GM12874 (cell line): ENCODE results near the gene GPANK1.

Source experiments
- TF ChIP-seq, protein P1 (sequence below): IDR thresholded peaks from 2 replicates; pipeline ENCODE4 v1.5.1; 2011; ENCODE audit warnings: low read depth, mild to moderate bottlenecking, control low read depth, low read length, moderate library complexity; ENCODE audit not compliant: insufficient read depth

The GPANK1 gene

DNA sequence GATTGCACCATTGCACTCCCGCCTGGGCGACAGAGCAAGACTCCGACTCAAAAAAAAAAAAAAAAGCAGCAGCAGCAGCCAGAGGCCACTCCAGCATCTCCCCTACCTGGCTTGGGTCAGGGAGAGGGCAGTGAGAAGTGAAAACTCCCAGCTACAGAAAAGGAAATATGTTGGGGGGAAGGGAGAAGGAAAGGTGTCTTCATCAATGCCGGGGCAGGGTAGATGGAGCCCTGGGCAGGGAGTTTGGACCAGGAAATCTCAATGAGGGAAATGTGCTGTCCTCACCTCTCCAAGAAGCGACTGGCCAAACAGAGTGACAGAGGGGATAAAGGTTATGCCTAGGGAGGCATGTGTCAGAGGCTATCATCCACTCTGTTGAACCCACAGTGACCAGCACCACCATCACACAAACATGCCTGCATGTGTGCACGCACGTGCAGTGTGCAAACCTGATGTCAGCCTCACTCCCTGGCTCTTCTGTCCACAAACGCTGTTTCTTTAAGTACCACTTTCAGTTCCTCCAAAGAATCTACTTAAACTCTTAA lies 50.6 kb downstream of the GPANK1 start:
- TF ChIP-seq, protein P1, sequence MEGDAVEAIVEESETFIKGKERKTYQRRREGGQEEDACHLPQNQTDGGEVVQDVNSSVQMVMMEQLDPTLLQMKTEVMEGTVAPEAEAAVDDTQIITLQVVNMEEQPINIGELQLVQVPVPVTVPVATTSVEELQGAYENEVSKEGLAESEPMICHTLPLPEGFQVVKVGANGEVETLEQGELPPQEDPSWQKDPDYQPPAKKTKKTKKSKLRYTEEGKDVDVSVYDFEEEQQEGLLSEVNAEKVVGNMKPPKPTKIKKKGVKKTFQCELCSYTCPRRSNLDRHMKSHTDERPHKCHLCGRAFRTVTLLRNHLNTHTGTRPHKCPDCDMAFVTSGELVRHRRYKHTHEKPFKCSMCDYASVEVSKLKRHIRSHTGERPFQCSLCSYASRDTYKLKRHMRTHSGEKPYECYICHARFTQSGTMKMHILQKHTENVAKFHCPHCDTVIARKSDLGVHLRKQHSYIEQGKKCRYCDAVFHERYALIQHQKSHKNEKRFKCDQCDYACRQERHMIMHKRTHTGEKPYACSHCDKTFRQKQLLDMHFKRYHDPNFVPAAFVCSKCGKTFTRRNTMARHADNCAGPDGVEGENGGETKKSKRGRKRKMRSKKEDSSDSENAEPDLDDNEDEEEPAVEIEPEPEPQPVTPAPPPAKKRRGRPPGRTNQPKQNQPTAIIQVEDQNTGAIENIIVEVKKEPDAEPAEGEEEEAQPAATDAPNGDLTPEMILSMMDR = no peak
